ENCODE data around the gene FCN1.

GRCh38 chr9:134932171-134932570 lies 14.5 kb upstream of the FCN1 start:
- no peak for TF ChIP-seq CTCF (IDR thresholded peaks at IDR 0.05)
- TF ChIP-seq POLR2A (IDR thresholded peaks at IDR 0.05) = no peak

All from testis (tissue), 2 donors.